Measurements from ENCODE around the gene BNC2.

- TF ChIP-seq USF2 (IDR thresholded peaks at IDR 0.05; ENCODE audit: low read depth, low read length) (no peak), CTCF (conservative IDR thresholded peaks at IDR 0.05; ENCODE audit: low read depth, low read length) (no peak), SMC3 (IDR thresholded peaks at IDR 0.05; ENCODE audit: low read depth, low read length) (no peak), POLR2A (IDR thresholded peaks at IDR 0.05; ENCODE audit: low read depth, low read length) (no peak), BHLHE40 (IDR thresholded peaks at IDR 0.05; ENCODE audit: low read depth, low read length) (no peak), RCOR1 (IDR thresholded peaks at IDR 0.05; ENCODE audit: insufficient replicate concordance, low read length) (no peak), CEBPB (IDR thresholded peaks at IDR 0.05; ENCODE audit: low read depth, low read length) (no peak), ELK1 (IDR thresholded peaks at IDR 0.05; ENCODE audit: borderline replicate concordance, low read depth, low read length) (no peak)
Observed at GRCh38 chr9:16619914-16620520, 250.5 kb downstream of the BNC2 start.
